MCF 10A (cell line): Measurements from ENCODE around the gene CCNH. TPM values are rescaled to one million over a fixed set of nuclear protein-coding genes. Genes with fewer than 3 reads are reported as not detected.

Source experiments
- BruUV-seq: library from RNA; stranded (reverse); fragments of 400-500 nt; replicated peaks from 2 replicates; lab custom pipeline; 2021; lab: Mats Ljungman, UMichigan
- CTCF ChIA-PET: fragments of 300-600 bp; sonication (Branson Sonifier 250); formaldehyde crosslinking; extraction: SDS; loops from one replicate; lab custom pipeline; 2021; ENCODE audit warnings: antibody characterized with exemption, inconsistent platforms; lab: Yijun Ruan, JAX
- POLR2A ChIA-PET: fragments of 300-600, 350-650 bp; sonication (Branson Sonifier 250); formaldehyde crosslinking; extraction: SDS; loops from one replicate; lab custom pipeline; 2020; ENCODE audit warnings: antibody characterized with exemption, inconsistent platforms; lab: Yijun Ruan, JAX
- DNase-seq: peaks from one replicate; pipeline ENCODE4 v3.0.0-alpha.2; 2018; ENCODE audit not compliant: unreplicated experiment
- H3K27ac Mint-ChIP-seq: one replicate; pipeline ENCODE4 v1.8.0; 2022; ENCODE audit warnings: mild to moderate bottlenecking, low read depth, mixed read lengths; ENCODE audit not compliant: unreplicated experiment
- H3K27me3 Mint-ChIP-seq: one replicate; pipeline ENCODE4 v1.8.0; 2022; ENCODE audit warnings: mixed read lengths; ENCODE audit not compliant: insufficient read depth, unreplicated experiment
- H3K36me3 Mint-ChIP-seq: one replicate; pipeline ENCODE4 v1.8.0; 2022; ENCODE audit warnings: mild to moderate bottlenecking, moderate library complexity, mixed read lengths; ENCODE audit not compliant: insufficient read depth, unreplicated experiment
- H3K4me1 Mint-ChIP-seq: one replicate; pipeline ENCODE4 v1.8.0; 2022; ENCODE audit warnings: mixed read lengths; ENCODE audit not compliant: insufficient read depth, unreplicated experiment
- H3K4me3 Mint-ChIP-seq: one replicate; pipeline ENCODE4 v1.8.0; 2022; ENCODE audit warnings: mild to moderate bottlenecking, moderate library complexity, mixed read lengths; ENCODE audit not compliant: unreplicated experiment
- H3K9me3 Mint-ChIP-seq: one replicate; pipeline ENCODE4 v1.8.0; 2022; ENCODE audit warnings: mixed read lengths; ENCODE audit not compliant: unreplicated experiment
- intact Hi-C: fragments of 100-400 bp; cut with micrococcal nuclease; formaldehyde crosslinking; loops from 2 replicates; pipeline ENCODE4 v1.14.1; 2022
- total RNA-seq: library from RNA; stranded (reverse); gene quantifications from 2 replicates; pipeline ENCODE4 v1.2.3, GENCODE V29; 2022
- TF ChIP-seq, protein P1 (sequence below): fragments of 200-600 bp; IDR thresholded peaks from one replicate; pipeline ENCODE4 v1.8.0; 2022; ENCODE audit warnings: antibody characterized with exemption, mild to moderate bottlenecking; ENCODE audit not compliant: unreplicated experiment

The CCNH gene
- total RNA-seq, 1 experiment from 2014 or later = 51.5 TPM

DNA sequence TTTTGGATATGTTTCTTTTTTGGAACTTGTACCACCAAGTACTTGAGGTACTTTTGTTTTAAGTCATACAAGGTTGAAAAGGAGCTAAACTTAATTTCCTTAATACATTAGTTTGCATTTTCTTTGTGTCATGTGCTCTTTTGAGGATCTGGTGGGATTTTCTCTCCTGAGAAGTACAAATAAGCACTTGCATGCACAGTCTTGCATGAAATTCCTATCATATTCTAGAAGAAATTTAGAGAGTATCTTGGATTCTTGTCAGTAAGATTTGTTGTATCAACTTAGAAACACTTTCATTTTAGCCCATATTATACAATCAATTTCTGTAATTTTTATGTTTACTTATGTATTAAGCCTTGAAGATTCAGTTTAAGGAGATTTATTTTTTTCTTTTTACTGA, 64.9 kb downstream of the CCNH start:
- TF ChIP-seq, protein P1, sequence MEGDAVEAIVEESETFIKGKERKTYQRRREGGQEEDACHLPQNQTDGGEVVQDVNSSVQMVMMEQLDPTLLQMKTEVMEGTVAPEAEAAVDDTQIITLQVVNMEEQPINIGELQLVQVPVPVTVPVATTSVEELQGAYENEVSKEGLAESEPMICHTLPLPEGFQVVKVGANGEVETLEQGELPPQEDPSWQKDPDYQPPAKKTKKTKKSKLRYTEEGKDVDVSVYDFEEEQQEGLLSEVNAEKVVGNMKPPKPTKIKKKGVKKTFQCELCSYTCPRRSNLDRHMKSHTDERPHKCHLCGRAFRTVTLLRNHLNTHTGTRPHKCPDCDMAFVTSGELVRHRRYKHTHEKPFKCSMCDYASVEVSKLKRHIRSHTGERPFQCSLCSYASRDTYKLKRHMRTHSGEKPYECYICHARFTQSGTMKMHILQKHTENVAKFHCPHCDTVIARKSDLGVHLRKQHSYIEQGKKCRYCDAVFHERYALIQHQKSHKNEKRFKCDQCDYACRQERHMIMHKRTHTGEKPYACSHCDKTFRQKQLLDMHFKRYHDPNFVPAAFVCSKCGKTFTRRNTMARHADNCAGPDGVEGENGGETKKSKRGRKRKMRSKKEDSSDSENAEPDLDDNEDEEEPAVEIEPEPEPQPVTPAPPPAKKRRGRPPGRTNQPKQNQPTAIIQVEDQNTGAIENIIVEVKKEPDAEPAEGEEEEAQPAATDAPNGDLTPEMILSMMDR = no peak
- Mint-ChIP-seq H3K4me3 (no peak overlapping the region), H3K27me3 (no peaks in the 10 kb centered on the region), H3K36me3 (peaks cover 42% of the 10 kb centered on the region), H3K9me3 (no peaks in the 10 kb centered on the region), H3K4me1 (peaks cover 6% of the 10 kb centered on the region), H3K27ac (no peak overlapping the region)
- no TSS peak for BruUV-seq
- no peak for DNase-seq
- ChIA-PET CTCF (interaction anchor here (2.2 kb wide), 1 partner anchor 278 kb away, joined by 7 read pairs; no protein-coding TSS in a partner anchor), POLR2A (interaction anchor here (1.0 to 1.6 kb wide), 2 partner anchors 79 to 178 kb away, joined by 3 to 5 read pairs; no protein-coding TSS in a partner anchor)
- intact Hi-C loops = no loop called here

- no peak overlapping the region for H3K27ac Mint-ChIP-seq
- no peaks in the 10 kb centered on the region for H3K9me3 Mint-ChIP-seq
- no peaks in the 10 kb centered on the region for H3K27me3 Mint-ChIP-seq
- BruUV-seq = no TSS peak
- H3K36me3 Mint-ChIP-seq = peaks cover 44% of the 10 kb centered on the region
- intact Hi-C loops = no loop called here
- no peak overlapping the region for H3K4me3 Mint-ChIP-seq
- CTCF ChIA-PET = interaction anchor here (0.6 to 2.2 kb wide), 2 partner anchors 277 to 359 kb away, joined by 3 to 7 read pairs; no protein-coding TSS in a partner anchor
- no peak for DNase-seq
- POLR2A ChIA-PET = interaction anchor here (0.9 to 1.6 kb wide), 3 partner anchors 63 to 178 kb away, joined by 3 to 5 read pairs (median 3); no protein-coding TSS in a partner anchor
- TF ChIP-seq, protein P1 = no peak
- H3K4me1 Mint-ChIP-seq = peaks cover 6% of the 10 kb centered on the region
These were observed 65.5 kb downstream of the CCNH start for GRCh38 chr5:87347272-87347671.

Other genes starting within 250 kb of the CCNH start
- 53.8 and 68.6 TPM in 2 replicates for gene RASA1, start 145.0 kb downstream of the CCNH start, total RNA-seq